Panc1 (cell line): ENCODE data around the gene ITPRIPL1.

Source experiments
- CTCF ChIP-seq: fragments of 450-650 bp; IDR thresholded peaks from 2 replicates; pipeline ENCODE4 v1.5.1; 2017; ENCODE audit warnings: mild to moderate bottlenecking
- POLR2AphosphoS5 ChIP-seq: IDR thresholded peaks from 2 replicates; pipeline ENCODE4 v1.6.1; 2012; ENCODE audit warnings: mild to moderate bottlenecking, low read depth, low read length, moderate library complexity
- REST ChIP-seq, 2 experiments: IDR thresholded peaks; 2 replicates each; pipeline ENCODE4 v1.6.1; 2011 to 2012; ENCODE audit warnings: low read depth in 2 of 2, control low read depth in 1 of 2, low read length in 1 of 2, mild to moderate bottlenecking in 1 of 2, moderate library complexity in 1 of 2; ENCODE audit not compliant: insufficient read depth in 1 of 2
- SIN3A ChIP-seq: IDR thresholded peaks from 2 replicates; pipeline ENCODE4 v1.6.1; 2012; ENCODE audit warnings: low read depth, mild to moderate bottlenecking, low read length, moderate library complexity, borderline replicate concordance; ENCODE audit not compliant: insufficient read depth

- TF ChIP-seq CTCF (no peak), REST (IDR thresholded peaks at IDR 0.05; ENCODE audit: insufficient read depth in 1 of 2, low read depth in 2 of 2, low read length in 1 of 2) (no peak), POLR2AphosphoS5 (no peak), SIN3A (no peak)
Observed at GRCh38 chr2:96374211-96374951, 49.3 kb downstream of the ITPRIPL1 start.
